Cortex of kidney (tissue), 1 donor: ENCODE data around the gene TLR2.

ENCODE experiments used
- DNase-seq: peaks from one replicate; lab custom pipeline; 2025; lab: John Stamatoyannopoulos, UW

Gene TLR2

DNA sequence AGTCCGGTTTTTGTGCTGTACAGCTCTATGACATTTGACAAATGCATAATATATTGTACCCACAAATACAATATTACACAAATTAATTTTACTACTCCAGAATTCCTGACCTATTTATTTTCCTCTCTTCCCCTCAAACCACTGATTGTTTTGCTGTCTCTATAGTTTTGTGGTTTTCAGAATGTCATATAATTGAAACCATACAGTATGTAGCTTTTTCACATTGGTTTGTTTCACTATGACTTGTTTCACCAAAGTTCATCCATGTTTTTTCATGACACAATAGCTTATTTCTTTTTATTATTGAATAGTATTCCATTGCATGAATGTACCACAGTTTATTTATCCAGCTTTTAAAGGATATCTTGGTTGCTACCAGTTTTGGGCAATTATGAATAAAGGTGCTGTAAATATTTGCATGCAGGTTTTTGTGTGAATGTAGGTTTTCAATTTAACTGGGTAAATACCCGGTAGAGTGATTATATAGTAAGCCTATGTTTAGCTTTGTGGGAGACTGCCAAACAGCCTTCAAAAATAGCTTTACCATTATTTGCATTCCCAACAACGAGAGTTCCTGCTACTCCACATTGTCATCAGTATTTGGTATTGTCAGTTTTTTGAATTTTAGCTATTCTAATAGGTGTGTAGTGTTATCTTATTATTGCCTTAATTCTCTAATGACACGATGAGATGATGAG is 49.8 kb downstream of the TLR2 start:
- DNase-seq: no peak

- DNase-seq: no peak
Measured at GRCh38 chr4:153735906-153736461, 51.9 kb downstream of the TLR2 start.

DNA sequence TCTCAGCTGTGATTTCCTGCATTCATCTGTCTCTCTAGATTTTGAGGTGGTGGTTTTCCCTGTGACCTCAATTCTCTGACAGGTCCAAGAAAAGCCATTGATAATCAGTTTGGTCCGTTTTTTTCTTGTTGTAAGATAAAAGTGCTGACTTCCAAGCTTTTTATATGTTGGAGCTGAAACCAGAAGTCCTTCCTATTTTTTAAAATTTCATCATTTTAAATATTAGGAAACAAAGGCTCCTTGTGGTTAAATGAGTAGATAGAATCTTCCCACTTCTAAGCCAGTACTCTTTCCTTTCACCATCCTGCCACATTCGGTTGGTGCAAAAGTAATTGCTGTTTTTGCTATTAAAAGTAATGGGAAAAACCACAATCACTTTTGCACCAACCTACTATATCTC is 57.5 kb downstream of the TLR2 start:
- no peak for DNase-seq

GRCh38 chr4:153745651-153746050 is 61.6 kb downstream of the TLR2 start:
- DNase-seq: no peak

- DNase-seq: no peak
Measured at GRCh38 chr4:153747406-153747955, 63.4 kb downstream of the TLR2 start.

GRCh38 chr4:153748378-153748777 is 64.3 kb downstream of the TLR2 start:
- DNase-seq: no peak

- DNase-seq: no peak
Measured at GRCh38 chr4:153750197-153750817, 66.2 kb downstream of the TLR2 start.

GRCh38 chr4:153755186-153755585 is 71.1 kb downstream of the TLR2 start:
- no peak for DNase-seq
